HepG2 (cell line): ENCODE data around the gene GSDMA. TPM values are rescaled to one million over a fixed set of nuclear protein-coding genes. Genes with fewer than 3 reads are reported as not detected.

Source experiments
- ARID5B ChIP-seq: IDR thresholded peaks from 2 replicates; pipeline ENCODE4 v1.4.0; 2020; ENCODE audit warnings: mild to moderate bottlenecking, missing genetic modification reagents
- CREB3 ChIP-seq: sonication (generic); formaldehyde crosslinking; IDR thresholded peaks from 2 replicates; pipeline ENCODE4 v1.5.0; 2020; ENCODE audit warnings: missing genetic modification reagents
- DRAP1 ChIP-seq: IDR thresholded peaks from 2 replicates; pipeline ENCODE4 v1.6.1; 2016; ENCODE audit warnings: missing genetic modification reagents, missing compliant biosample characterization
- GLI4 ChIP-seq: sonication (generic); formaldehyde crosslinking; IDR thresholded peaks from 2 replicates; pipeline ENCODE4 v1.5.1; 2020; ENCODE audit warnings: missing genetic modification reagents, mild to moderate bottlenecking, moderate library complexity, borderline replicate concordance
- HIC2 ChIP-seq: sonication (generic); formaldehyde crosslinking; IDR thresholded peaks from 2 replicates; pipeline ENCODE4 v1.9.0; 2022; ENCODE audit warnings: low read depth, missing genetic modification reagents
- HMGA1 ChIP-seq: sonication (generic); formaldehyde crosslinking; conservative IDR thresholded peaks from 2 replicates; pipeline ENCODE4 v1.4.0; 2020; ENCODE audit warnings: missing genetic modification reagents
- KDM3A ChIP-seq: IDR thresholded peaks from 2 replicates; pipeline ENCODE4 v1.6.1; 2018; ENCODE audit warnings: low read depth, missing compliant biosample characterization
- MNT ChIP-seq: fragments of 450-650 bp; IDR thresholded peaks from 2 replicates; pipeline ENCODE4 v1.6.1; 2016
- RELA ChIP-seq: sonication (generic); formaldehyde crosslinking; IDR thresholded peaks from 2 replicates; pipeline ENCODE4 v1.4.0; 2020; ENCODE audit warnings: missing genetic modification reagents
- ZFP36L1 ChIP-seq: sonication (generic); formaldehyde crosslinking; IDR thresholded peaks from 2 replicates; pipeline ENCODE4 v1.8.0; 2022; ENCODE audit warnings: mild to moderate bottlenecking, missing genetic modification reagents, moderate library complexity
- ZHX1 ChIP-seq: sonication (generic); formaldehyde crosslinking; IDR thresholded peaks from 2 replicates; pipeline ENCODE4 v1.8.1; 2022; ENCODE audit warnings: low read depth, mild to moderate bottlenecking, missing genetic modification reagents
- ZNF343 ChIP-seq: sonication (generic); formaldehyde crosslinking; IDR thresholded peaks from 2 replicates; pipeline ENCODE4 v1.4.0; 2020; ENCODE audit warnings: mild to moderate bottlenecking, missing genetic modification reagents
- ZNF770 ChIP-seq: sonication (generic); formaldehyde crosslinking; IDR thresholded peaks from 2 replicates; pipeline ENCODE4 v1.5.0; 2020; ENCODE audit warnings: mild to moderate bottlenecking, missing genetic modification reagents
- polyA plus RNA-seq, 8 experiments: library from polyadenylated mRNA; depleted of rRNA in 3 of 8; stranded (reverse) in 7 of 8; unstranded in 1 of 8; fragments of >200 nt; fragmentation: Illumina TruSeq in 4 of 8; extraction: Trizol in 4 of 8; gene quantifications; 2 replicates each; pipeline versions ENCODE4 v1.2.1 to v1.2.3, GENCODE V29; 2011 to 2016; ENCODE audit warnings: low read depth in 4 of 8, missing spikeins in 1 of 8, mixed read lengths in 1 of 8; ENCODE audit not compliant: insufficient read depth in 1 of 8
- total RNA-seq, 5 experiments: library from RNA; depleted of rRNA; stranded (reverse); fragments of >200 nt; fragmentation: Illumina TruSeq; extraction: Trizol; gene quantifications; 2 replicates each; pipeline ENCODE4 v1.2.3, GENCODE V29; 2016; ENCODE audit warnings: low read depth in 1 of 5

GSDMA gene
- total and polyA plus RNA-seq, 2 of the 13 experiments (the other 11 are each of a cell fraction or from before 2014, with no cell fraction given), result not detected

GRCh38 chr17:40015005-40015997, 52.5 kb downstream of the GSDMA start, which contains the start of gene CSF3 (continued):
- TF ChIP-seq GLI4 (CRISPR knock-in tag) (no peak), CREB3 (no peak), MNT (no peak), RELA (CRISPR knock-in tag) (no peak), ARID5B (CRISPR knock-in tag) (no peak), KDM3A (CRISPR knock-in tag) (no peak), ZNF770 (CRISPR knock-in tag) (no peak), DRAP1 (CRISPR knock-in tag) (no peak), HMGA1 (CRISPR knock-in tag) (no peak), HIC2 (peak; percentile 60), ZNF343 (no peak), ZFP36L1 (CRISPR knock-in tag) (no peak), ZHX1 (CRISPR knock-in tag) (no peak)
